ENCODE results near the gene NADK2.

Gene NADK2

DNA sequence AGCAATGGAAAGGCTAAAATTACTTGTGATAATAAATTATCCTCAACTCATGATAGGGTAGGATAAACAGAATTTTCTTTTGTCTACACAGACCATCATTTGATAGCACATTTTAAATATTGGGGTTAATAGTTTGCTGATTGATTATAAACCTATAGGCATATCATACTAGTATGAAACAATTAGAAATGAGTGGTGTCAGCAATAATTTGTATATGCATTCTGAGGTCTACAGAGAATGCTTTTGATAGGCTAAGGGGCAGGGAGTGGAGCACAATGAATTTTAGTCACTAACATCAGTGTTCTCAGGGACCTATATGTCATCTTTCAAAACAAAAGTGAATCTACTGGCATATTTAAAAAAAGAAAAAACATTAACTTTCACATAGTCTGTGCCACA is 27.8 kb upstream of the NADK2 start:
- CTCF ChIA-PET, result no interaction called here
- DNase-seq (ENCODE audit: extremely low spot score), result no peak
- TF ChIP-seq SUZ12 (IDR thresholded peaks at IDR 0.05), result no peak
- TF ChIP-seq FOXM1 (IDR thresholded peaks at IDR 0.05; ENCODE audit: borderline replicate concordance), result no peak
- no peak for TF ChIP-seq TARDBP (IDR thresholded peaks at IDR 0.05)
- no peak for TF ChIP-seq ZNF384 (IDR thresholded peaks at IDR 0.05)
- TF ChIP-seq ARNT (IDR thresholded peaks at IDR 0.05), result no peak
- no peak for TF ChIP-seq CTBP1 (IDR thresholded peaks at IDR 0.05; ENCODE audit: borderline replicate concordance)
- TF ChIP-seq SP1 (IDR thresholded peaks at IDR 0.05), result no peak
- TF ChIP-seq, protein P1, sequence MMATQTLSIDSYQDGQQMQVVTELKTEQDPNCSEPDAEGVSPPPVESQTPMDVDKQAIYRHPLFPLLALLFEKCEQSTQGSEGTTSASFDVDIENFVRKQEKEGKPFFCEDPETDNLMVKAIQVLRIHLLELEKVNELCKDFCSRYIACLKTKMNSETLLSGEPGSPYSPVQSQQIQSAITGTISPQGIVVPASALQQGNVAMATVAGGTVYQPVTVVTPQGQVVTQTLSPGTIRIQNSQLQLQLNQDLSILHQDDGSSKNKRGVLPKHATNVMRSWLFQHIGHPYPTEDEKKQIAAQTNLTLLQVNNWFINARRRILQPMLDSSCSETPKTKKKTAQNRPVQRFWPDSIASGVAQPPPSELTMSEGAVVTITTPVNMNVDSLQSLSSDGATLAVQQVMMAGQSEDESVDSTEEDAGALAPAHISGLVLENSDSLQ (IDR thresholded peaks at IDR 0.05), result no peak
- TF ChIP-seq HDGF (IDR thresholded peaks at IDR 0.05; ENCODE audit: borderline replicate concordance), result no peak
- TF ChIP-seq FOXA1 (IDR thresholded peaks at IDR 0.05), result no peak
- no peak for TF ChIP-seq BHLHE40 (IDR thresholded peaks at IDR 0.05; ENCODE audit: borderline replicate concordance)
- TF ChIP-seq ELF4 (IDR thresholded peaks at IDR 0.05), result no peak
- no peak for TF ChIP-seq L3MBTL2 (conservative IDR thresholded peaks at IDR 0.05)
- no peak for TF ChIP-seq LEF1 (IDR thresholded peaks at IDR 0.05; ENCODE audit: borderline replicate concordance)
- POLR2A ChIA-PET, result no interaction called here

DNA sequence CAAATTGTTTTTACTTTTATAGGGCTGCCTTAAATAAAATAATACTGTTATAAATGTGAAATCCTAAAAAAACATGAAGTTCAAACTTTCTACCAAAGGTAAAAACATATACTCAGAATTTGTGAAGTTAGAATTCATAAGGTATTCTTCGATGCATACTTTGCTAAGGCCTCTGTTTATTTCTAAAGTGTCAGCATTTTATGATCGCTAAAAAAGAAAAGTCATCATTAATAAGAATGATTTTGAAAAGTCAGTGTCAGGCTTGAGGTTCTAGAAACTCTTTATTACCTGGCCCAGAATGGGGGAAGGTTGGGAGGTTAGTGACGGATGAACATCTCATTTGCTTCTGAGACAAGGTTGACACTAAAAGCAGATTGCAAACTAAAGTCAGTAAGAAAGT is 26.2 kb upstream of the NADK2 start:
- no peak for TF ChIP-seq ZNF384 (IDR thresholded peaks at IDR 0.05)
- TF ChIP-seq ELF4 (IDR thresholded peaks at IDR 0.05), result no peak
- no peak for TF ChIP-seq FOXK2 (IDR thresholded peaks at IDR 0.05)
- TF ChIP-seq, protein P1 (IDR thresholded peaks at IDR 0.05), result no peak
- no peak for TF ChIP-seq FOXM1 (IDR thresholded peaks at IDR 0.05; ENCODE audit: borderline replicate concordance)
- TF ChIP-seq LEF1 (IDR thresholded peaks at IDR 0.05; ENCODE audit: borderline replicate concordance), result no peak
- no peak for TF ChIP-seq SUZ12 (IDR thresholded peaks at IDR 0.05)
- no peak for TF ChIP-seq NFRKB (IDR thresholded peaks at IDR 0.05)
- TF ChIP-seq CTBP1 (IDR thresholded peaks at IDR 0.05; ENCODE audit: borderline replicate concordance), result no peak
- no peak for TF ChIP-seq HDGF (IDR thresholded peaks at IDR 0.05; ENCODE audit: borderline replicate concordance)
- no peak for TF ChIP-seq ARNT (IDR thresholded peaks at IDR 0.05)
- no peak for TF ChIP-seq TARDBP (IDR thresholded peaks at IDR 0.05)
- no peak for TF ChIP-seq L3MBTL2 (conservative IDR thresholded peaks at IDR 0.05)
- no peak for TF ChIP-seq SP1 (IDR thresholded peaks at IDR 0.05)
- TF ChIP-seq BHLHE40 (IDR thresholded peaks at IDR 0.05; ENCODE audit: borderline replicate concordance), result no peak
- no peak for TF ChIP-seq FOXA1 (IDR thresholded peaks at IDR 0.05)
- ChIA-PET CTCF (interaction anchor here (0.6 to 1.4 kb wide), 3 partner anchors 38 to 273 kb away, joined by 3 to 4 read pairs (median 3); no protein-coding TSS in a partner anchor), POLR2A (no interaction called here)
- DNase-seq (ENCODE audit: extremely low spot score), result no peak

DNA sequence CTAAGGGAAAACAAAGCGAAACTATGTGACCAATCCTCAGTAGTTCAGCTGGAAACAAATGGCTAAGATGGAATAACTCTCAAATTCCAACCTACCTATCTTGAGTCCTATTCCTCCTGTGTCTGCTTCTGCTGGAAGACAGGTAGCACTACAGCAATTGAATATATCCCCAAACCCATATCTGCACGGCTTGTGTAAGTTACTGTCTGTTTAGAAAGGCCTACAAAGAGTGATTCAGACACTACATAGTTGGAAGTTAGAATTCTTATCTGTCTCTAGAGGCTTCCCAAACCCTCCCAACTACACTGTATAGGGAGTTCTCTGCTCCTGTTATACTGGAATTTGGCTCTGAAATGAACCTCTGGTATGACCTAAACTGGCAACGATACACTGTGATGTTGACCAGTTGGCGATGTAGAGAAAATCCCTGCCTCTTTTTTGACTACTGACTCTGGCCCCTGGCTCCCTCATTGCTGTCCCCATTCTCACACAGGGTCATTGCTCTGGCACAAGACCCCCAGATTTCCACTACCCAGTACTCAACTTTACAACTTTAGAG is 22.6 kb upstream of the NADK2 start:
- TF ChIP-seq, protein P1 (IDR thresholded peaks at IDR 0.05), result no peak
- no peak for TF ChIP-seq FOXK2 (IDR thresholded peaks at IDR 0.05)
- no peak for TF ChIP-seq NFRKB (IDR thresholded peaks at IDR 0.05)
- no peak for TF ChIP-seq FOXA1 (IDR thresholded peaks at IDR 0.05)
- TF ChIP-seq SP1 (IDR thresholded peaks at IDR 0.05), result no peak
- POLR2A ChIA-PET, result no interaction called here

DNA sequence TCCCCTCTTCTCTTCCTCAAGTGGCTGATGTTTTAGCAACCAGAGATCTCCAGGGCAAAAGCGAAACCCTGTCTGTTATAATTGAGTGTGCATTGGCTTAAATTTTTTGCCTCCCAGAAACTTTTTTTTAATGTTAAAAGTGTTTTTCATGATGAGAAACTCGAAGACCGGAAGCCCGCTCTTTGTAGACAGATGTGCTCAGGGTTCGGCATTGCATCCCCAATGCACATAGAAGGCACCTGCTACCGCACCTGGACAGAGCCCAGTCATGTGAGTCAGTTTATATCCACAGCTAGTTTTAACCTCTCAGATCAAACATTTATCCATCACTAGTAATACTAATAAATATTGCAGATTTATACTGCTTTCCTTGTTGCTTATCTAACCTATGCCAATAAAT is 19.5 kb upstream of the NADK2 start:
- POLR2A ChIA-PET, result no interaction called here
- CTCF ChIA-PET, result interaction anchor here (1.3 to 2.5 kb wide), 2 partner anchors 19 to 45 kb away, joined by 3 to 8 read pairs; partner anchors contain the start of gene NADK2
- TF ChIP-seq ELF4 (IDR thresholded peaks at IDR 0.05) (no peak), LEF1 (IDR thresholded peaks at IDR 0.05; ENCODE audit: borderline replicate concordance) (no peak), ZNF384 (IDR thresholded peaks at IDR 0.05) (no peak), FOXA1 (IDR thresholded peaks at IDR 0.05) (no peak), HDGF (IDR thresholded peaks at IDR 0.05; ENCODE audit: borderline replicate concordance) (no peak), SUZ12 (IDR thresholded peaks at IDR 0.05) (no peak), SP1 (IDR thresholded peaks at IDR 0.05) (no peak), FOXM1 (IDR thresholded peaks at IDR 0.05; ENCODE audit: borderline replicate concordance) (no peak), CTBP1 (IDR thresholded peaks at IDR 0.05; ENCODE audit: borderline replicate concordance) (no peak), BHLHE40 (IDR thresholded peaks at IDR 0.05; ENCODE audit: borderline replicate concordance) (no peak), ARNT (IDR thresholded peaks at IDR 0.05) (no peak), L3MBTL2 (conservative IDR thresholded peaks at IDR 0.05) (no peak), NFRKB (IDR thresholded peaks at IDR 0.05) (no peak), FOXK2 (IDR thresholded peaks at IDR 0.05) (no peak)
- TF ChIP-seq, protein P1 (IDR thresholded peaks at IDR 0.05), result no peak
- DNase-seq (ENCODE audit: extremely low spot score), result no peak

More for the DNA sequence above, 22.6 kb upstream of the NADK2 start:
- no peak for DNase-seq (ENCODE audit: extremely low spot score)
- CTCF ChIA-PET, result interaction anchor here (0.6 to 2.1 kb wide), 4 partner anchors 18 to 112 kb away, joined by 4 to 18 read pairs (median 5); partner anchors contain the start of genes LMBRD2, RANBP3L and SKP2

DNA sequence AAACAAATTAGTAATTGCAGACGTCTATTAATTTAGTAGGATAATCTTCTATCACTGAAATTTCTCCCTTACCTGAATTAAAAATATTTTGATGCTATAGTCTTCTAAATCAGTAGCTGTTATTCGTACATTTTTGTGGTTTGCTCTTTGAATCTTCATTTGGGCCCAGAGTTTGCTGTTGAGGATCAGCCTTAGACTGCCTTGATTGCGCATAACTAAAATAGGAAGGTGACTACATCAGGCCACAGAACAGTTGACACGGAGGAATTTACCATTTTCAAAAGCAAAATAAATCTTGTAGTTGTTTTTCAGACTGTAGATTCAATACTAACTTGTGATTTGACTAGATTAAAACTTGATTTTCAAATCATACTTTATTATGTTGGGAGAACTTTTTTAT is 11.8 kb upstream of the NADK2 start:
- DNase-seq (ENCODE audit: extremely low spot score), result no peak
- ChIA-PET CTCF (interaction anchor here (1.5 kb wide), 1 partner anchor 12 kb away, joined by 6 read pairs; the partner anchor contains the start of gene NADK2), POLR2A (interaction anchor here (2.8 kb wide), 1 partner anchor 12 kb away, joined by 19 read pairs; the partner anchor contains the start of gene NADK2)
- TF ChIP-seq ARNT (IDR thresholded peaks at IDR 0.05), result no peak
- TF ChIP-seq FOXM1 (IDR thresholded peaks at IDR 0.05; ENCODE audit: borderline replicate concordance), result no peak
- TF ChIP-seq ELF4 (IDR thresholded peaks at IDR 0.05), result no peak
- TF ChIP-seq ZNF384 (IDR thresholded peaks at IDR 0.05), result no peak
- no peak for TF ChIP-seq FOXA1 (IDR thresholded peaks at IDR 0.05)
- no peak for TF ChIP-seq HDGF (IDR thresholded peaks at IDR 0.05; ENCODE audit: borderline replicate concordance)
- TF ChIP-seq SUZ12 (IDR thresholded peaks at IDR 0.05), result no peak
- no peak for TF ChIP-seq FOXK2 (IDR thresholded peaks at IDR 0.05)
- no peak for TF ChIP-seq SP1 (IDR thresholded peaks at IDR 0.05)
- no peak for TF ChIP-seq L3MBTL2 (conservative IDR thresholded peaks at IDR 0.05)
- TF ChIP-seq TARDBP (IDR thresholded peaks at IDR 0.05), result no peak
- no peak for TF ChIP-seq CTBP1 (IDR thresholded peaks at IDR 0.05; ENCODE audit: borderline replicate concordance)
- no peak for TF ChIP-seq BHLHE40 (IDR thresholded peaks at IDR 0.05; ENCODE audit: borderline replicate concordance)
- no peak for TF ChIP-seq NFRKB (IDR thresholded peaks at IDR 0.05)
- TF ChIP-seq, protein P1 (IDR thresholded peaks at IDR 0.05), result no peak
- no peak for TF ChIP-seq LEF1 (IDR thresholded peaks at IDR 0.05; ENCODE audit: borderline replicate concordance)
